Stimulated activated CD4-positive, alpha-beta T cell treated with anti-CD3 and anti-CD28 coated beads, Interleukin-4, amount 100 ng/mL, for 4 hours (primary cell): ENCODE data around the gene LRRIQ4.

Experiments
- DNase-seq, 2 experiments: peaks; one replicate each; pipeline ENCODE4 v3.0.0-alpha.2; 2020

LRRIQ4 gene

GRCh38 chr3:169811631-169812331 is 889 bp upstream of the LRRIQ4 start:
- no peak for DNase-seq

GRCh38 chr3:169813278-169813677 is 608 bp downstream of the LRRIQ4 start:
- no peak for DNase-seq

GRCh38 chr3:169813757-169814517 is 1.3 kb downstream of the LRRIQ4 start:
- DNase-seq: peak; percentile 57 to 83

GRCh38 chr3:169815590-169816150 is 3.0 kb downstream of the LRRIQ4 start:
- DNase-seq: no peak

GRCh38 chr3:169818316-169818715 is 5.6 kb downstream of the LRRIQ4 start:
- no peak for DNase-seq

GRCh38 chr3:169822091-169822490 is 9.4 kb downstream of the LRRIQ4 start:
- no peak for DNase-seq

GRCh38 chr3:169822540-169822939 is 9.9 kb downstream of the LRRIQ4 start:
- DNase-seq: no peak

- DNase-seq: no peak
These were observed 10.3 kb downstream of the LRRIQ4 start for GRCh38 chr3:169822983-169823382.

GRCh38 chr3:169825316-169825715 is 12.6 kb downstream of the LRRIQ4 start:
- DNase-seq: no peak

GRCh38 chr3:169827712-169828111 is 15.0 kb downstream of the LRRIQ4 start:
- no peak for DNase-seq

GRCh38 chr3:169835533-169835932 is 22.9 kb downstream of the LRRIQ4 start:
- no peak for DNase-seq

- no peak for DNase-seq
These were observed 23.6 kb downstream of the LRRIQ4 start for GRCh38 chr3:169836078-169836941.

GRCh38 chr3:169836942-169837275 is 24.2 kb downstream of the LRRIQ4 start:
- no peak for DNase-seq

- DNase-seq: no peak
These were observed 25.9 kb downstream of the LRRIQ4 start for GRCh38 chr3:169838511-169839030.

GRCh38 chr3:169841171-169841570 is 28.5 kb downstream of the LRRIQ4 start:
- no peak for DNase-seq

GRCh38 chr3:169842960-169843359 is 30.3 kb downstream of the LRRIQ4 start:
- no peak for DNase-seq

GRCh38 chr3:169846458-169847193 is 34.0 kb downstream of the LRRIQ4 start:
- no peak for DNase-seq

- DNase-seq: no peak
These were observed 35.2 kb downstream of the LRRIQ4 start for GRCh38 chr3:169847896-169848295.

- no peak for DNase-seq
These were observed 36.1 kb downstream of the LRRIQ4 start for GRCh38 chr3:169848741-169849140.

GRCh38 chr3:169850618-169851017 is 37.9 kb downstream of the LRRIQ4 start:
- no peak for DNase-seq

GRCh38 chr3:169855514-169855913 is 42.8 kb downstream of the LRRIQ4 start:
- DNase-seq: no peak

- DNase-seq: no peak
These were observed 45.1 kb downstream of the LRRIQ4 start for GRCh38 chr3:169857811-169858210.
